Stimulated activated CD8-positive, alpha-beta memory T cell treated with anti-CD3 and anti-CD28 coated beads, Interleukin-7, amount 100 ng/mL, for 4 hours (primary cell): Measurements from ENCODE around the gene POTEC.
"Not testable (repeated sequence)": the region's sequence is repeated elsewhere in the genome, so short reads cannot be mapped to it uniquely, and the experiment has no call there.

Experiments used
- DNase-seq, 2 donors: peaks; one replicate each; pipeline ENCODE4 v3.0.0-alpha.2; 2020; ENCODE audit warnings: low read depth in 2 of 2

POTEC gene

DNA sequence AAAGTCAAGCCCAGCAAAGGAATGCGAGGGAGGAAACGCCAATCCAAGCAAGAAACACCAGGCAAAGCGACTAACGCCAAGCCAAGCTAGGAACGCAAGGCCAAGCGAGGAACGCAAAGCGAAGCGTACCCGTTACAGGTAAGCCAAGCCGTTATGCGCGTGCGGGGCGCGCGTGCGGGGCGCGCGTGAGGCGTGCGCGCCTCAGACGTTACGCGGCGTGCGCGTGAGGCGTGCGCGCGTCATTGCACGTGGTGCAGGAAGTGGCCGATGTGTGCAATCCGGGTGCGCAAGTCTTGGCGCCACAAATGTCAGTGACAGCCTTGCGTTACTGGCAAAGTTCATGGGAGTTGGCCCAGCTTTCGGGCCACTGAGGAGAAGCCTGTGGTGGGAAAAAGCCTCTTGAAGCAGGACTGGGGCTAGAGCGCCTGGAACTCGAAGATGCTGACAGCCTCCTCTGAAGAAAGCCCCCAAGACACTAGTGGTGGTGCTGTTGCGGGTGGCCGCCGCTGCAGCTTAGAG is at the start of gene POTEC:
POTEC (minus strand) TSS at position 155 of the 519 bp plus-strand sequence. CDS start 454 bp downstream, outside the sequence.
- not testable (repeated sequence) for DNase-seq

DNA sequence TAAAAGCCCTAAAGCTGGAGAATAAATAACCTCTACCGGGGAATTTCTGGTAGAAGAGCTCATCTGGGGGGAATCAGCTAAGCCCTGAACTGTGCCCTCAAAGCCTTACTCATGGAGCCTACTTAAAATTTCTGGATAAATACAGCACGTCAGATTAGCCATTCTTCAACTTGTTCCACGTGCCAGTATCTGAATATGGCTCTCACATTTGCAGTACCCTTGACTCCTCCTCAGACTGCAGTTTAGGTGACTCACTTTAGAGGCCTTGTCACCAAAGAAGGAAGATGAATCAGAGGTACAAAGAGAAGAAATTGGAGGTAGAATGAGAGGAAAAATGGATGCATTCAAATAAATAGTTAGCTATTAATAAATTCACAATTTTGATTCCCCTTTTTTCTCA is 34.6 kb upstream of the POTEC start:
- DNase-seq: no peak

DNA sequence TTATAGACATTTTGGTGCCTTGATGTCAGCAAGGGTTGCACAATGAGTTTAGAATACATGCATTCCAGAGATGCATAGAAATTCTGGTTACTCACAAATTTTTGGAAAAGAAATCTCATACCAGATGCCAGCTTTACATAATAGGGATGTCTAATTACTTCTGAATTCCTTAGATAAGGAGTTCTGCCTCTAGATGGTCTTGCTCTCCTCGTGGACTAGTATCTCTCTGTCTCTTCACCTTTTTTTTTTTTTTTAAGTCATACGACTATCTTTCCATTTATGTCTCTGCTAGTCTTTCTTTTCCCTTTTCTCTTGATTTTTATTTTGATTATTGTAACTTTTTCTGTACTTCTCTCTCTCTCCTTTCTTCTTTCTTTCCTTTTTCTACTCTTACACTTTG is 16.1 kb upstream of the POTEC start:
- not testable (repeated sequence) for DNase-seq

DNA sequence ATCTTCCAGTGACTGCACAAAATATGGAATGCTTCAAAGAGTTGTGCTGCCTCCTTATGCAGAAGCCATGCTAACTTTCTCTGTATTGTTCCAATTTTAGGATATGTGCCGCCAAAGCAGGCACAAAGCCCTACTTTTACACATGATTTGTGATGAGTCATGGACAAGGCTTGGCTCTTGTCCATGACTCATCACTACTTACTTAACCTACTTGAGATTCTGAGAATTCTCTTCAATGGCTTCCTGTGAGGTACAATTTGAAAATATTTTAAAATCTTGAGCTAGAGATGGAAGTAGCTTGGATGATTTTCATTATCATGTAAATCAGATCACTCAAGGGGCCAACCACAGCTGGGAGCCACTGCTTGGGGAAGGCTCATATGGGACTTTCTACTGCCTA is 11.7 kb downstream of the POTEC start:
- not testable (repeated sequence) for DNase-seq

DNA sequence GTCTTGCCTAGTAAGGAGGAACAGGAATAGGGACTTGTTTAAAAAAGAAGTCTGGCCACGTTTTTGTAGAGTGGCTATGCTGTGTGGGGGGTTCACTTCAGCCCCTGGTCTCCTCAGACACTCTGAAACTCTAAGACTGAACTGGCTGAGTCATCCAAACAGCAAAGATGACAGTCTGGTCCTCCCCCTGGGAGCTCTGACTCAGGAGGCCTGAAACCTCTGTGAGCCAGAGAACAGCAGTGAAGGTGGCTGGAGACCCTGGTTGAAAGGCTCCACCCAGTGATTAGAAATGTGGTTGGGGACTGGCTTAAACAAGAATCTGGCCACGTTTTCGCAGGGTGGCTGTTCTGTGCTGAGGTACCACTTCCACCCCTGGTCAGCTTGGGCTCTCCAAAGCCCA is 32.7 kb downstream of the POTEC start:
- DNase-seq: not testable (repeated sequence)

GRCh38 chr18:14503691-14504090 is 39.7 kb downstream of the POTEC start:
- DNase-seq: not testable (repeated sequence)

GRCh38 chr18:14501894-14502293 is 41.5 kb downstream of the POTEC start:
- DNase-seq: not testable (repeated sequence)

GRCh38 chr18:14489256-14490014 is 54.0 kb downstream of the POTEC start:
- not testable (repeated sequence) for DNase-seq

DNA sequence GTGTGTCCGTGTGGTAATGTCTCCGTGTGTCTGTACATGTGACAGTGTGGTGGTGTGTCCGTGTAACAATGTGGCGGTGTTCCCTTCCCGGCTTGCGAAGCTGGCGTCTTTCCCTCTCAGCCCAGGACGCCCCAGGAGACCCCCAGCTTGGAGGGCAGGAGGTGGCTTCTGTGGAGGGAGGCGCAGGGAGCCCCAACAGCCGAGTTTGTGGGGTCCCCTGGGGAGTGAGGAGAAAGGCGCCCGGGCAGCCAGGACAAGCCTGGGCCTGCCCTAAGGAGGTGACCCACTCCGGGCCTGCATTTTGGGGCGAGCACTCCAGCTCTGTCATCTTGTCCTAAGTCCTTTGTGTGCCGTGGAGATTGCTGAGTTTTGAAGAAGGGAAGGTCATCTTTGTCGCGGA is 54.6 kb downstream of the POTEC start:
- DNase-seq: not testable (repeated sequence)

- DNase-seq: not testable (repeated sequence)
These were observed 56.3 kb downstream of the POTEC start for GRCh38 chr18:14486926-14487580.

- not testable (repeated sequence) for DNase-seq
These were observed 64.3 kb downstream of the POTEC start for GRCh38 chr18:14479076-14479475.

GRCh38 chr18:14475520-14475919 is 67.9 kb downstream of the POTEC start:
- DNase-seq: not testable (repeated sequence)

- DNase-seq: not testable (repeated sequence)
These were observed 68.6 kb downstream of the POTEC start for GRCh38 chr18:14474752-14475151.

DNA sequence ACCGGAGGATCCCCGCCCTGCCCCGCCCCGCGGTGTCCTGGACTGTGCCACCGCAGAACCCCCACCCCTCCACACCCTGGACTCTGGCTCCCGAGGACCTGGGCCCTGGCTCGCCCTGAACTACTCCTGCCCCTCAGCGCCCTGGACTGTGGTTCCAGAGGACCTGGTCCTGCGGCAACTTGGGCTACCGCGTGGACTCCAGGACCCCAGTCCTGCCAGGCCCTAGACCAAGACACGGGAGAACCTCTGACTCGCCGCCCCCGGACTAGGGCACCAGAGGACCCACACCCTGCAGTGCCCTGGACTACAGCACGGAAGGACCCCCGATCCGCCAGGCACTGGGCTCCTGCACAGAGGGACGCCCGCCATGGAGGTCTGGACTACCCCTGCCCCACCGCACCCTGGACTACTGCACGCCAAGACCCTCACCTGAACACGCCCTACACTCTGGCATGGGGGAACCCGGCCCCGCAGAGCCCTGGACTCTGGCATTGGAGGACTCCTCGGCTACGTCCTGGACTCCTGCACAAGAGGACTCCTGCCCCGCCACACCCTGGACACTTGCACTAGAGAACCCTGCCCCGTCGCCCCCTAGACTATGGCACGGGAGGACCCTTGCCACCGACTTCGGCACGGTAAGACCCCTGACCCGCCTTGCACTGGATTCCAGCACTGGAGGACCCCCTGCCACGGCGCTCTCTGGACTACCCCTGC is 69.2 kb downstream of the POTEC start:
- DNase-seq: not testable (repeated sequence)

DNA sequence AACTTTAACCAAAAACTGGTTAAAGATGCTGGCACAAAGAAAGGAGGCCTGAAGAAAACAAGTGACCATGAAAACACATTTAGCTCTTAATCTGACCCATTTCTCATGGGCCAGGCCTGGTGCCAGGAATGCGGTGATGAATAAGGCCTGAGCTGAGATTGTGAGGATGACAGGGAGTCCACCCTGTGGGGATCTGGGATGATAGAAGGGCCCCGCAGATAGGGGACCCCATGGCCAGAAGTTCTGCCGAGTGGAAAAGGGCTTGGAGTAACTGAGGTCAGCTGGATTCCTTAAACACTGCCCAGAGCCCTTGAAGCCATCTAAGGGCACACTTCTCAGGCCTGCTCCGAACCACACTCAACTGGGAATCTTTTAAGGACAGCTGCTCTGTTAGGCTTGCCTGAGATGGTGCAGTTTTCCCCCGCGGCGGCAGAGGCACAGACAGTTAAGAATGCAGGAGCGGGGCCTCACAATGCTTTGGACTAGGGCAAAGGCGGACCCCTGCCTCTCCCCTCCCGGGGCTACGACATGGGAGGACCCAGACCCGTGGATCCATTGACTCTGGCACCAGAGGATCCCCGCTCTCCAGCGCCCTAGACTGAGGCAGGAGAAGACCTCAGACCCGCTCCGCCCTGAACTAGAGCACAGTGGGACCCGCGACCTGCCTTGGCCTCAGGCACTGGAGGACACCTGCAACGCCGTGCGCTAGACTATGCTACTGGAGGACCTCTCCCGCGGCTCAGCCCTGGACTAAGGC is 70.0 kb downstream of the POTEC start:
- not testable (repeated sequence) for DNase-seq

GRCh38 chr18:14471286-14471685 is 72.1 kb downstream of the POTEC start:
- not testable (repeated sequence) for DNase-seq

- not testable (repeated sequence) for DNase-seq
These were observed 73.0 kb downstream of the POTEC start for GRCh38 chr18:14470446-14470845.

- not testable (repeated sequence) for DNase-seq
These were observed 73.4 kb downstream of the POTEC start for GRCh38 chr18:14470046-14470445.

DNA sequence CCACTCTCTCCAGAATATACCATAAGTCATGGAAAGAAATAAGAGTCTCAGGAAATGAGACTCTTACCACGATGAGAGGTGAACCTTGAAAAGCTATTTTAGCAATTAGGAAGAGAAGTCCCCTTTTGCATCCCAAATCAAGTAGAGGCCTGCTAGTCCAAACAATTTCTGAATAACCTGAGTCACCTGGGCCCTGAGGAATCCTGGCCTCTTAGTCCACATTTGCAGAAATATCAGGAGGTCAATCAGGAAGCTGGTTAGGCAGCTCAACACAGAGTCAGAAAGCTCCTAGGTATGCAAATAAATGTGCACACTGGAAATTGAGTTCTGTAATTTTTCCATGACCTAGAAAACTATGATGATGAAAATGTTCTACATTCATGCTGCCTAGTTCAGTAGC is 77.4 kb downstream of the POTEC start:
- DNase-seq: not testable (repeated sequence)
